A549 (cell line): ENCODE measurements around the gene BTAF1.

Source experiments
- EP300 ChIP-seq, 2 experiments: fragments of >200 bp; sonication (Bioruptor Twin); formaldehyde crosslinking; IDR thresholded peaks; 2 replicates in 1 of 2; 3 replicates in 1 of 2; pipeline ENCODE4 v1.6.1; 2016 to 2017
- FOSL2 ChIP-seq, 2 experiments: fragments of 450-650 bp in 1 of 2; fragments of >200 bp in 1 of 2; sonication (Bioruptor Twin) in 1 of 2; formaldehyde crosslinking; IDR thresholded peaks; 2 replicates each; pipeline versions ENCODE4 v1.5.0 to v1.6.1; 2016 to 2020; ENCODE audit warnings: mild to moderate bottlenecking in 1 of 2, moderate library complexity in 1 of 2
- HDAC2 ChIP-seq: fragments of 200-600 bp; sonication (generic); IDR thresholded peaks from 2 replicates; pipeline ENCODE4 v1.6.1; 2016
- JUN ChIP-seq, 2 experiments: fragments of >200 bp; sonication (Bioruptor Twin); formaldehyde crosslinking; IDR thresholded peaks; 2 replicates in 1 of 2; 3 replicates in 1 of 2; pipeline ENCODE4 v1.6.1; 2016 to 2017
- JUNB ChIP-seq: fragments of >200 bp; sonication (Bioruptor Twin); formaldehyde crosslinking; IDR thresholded peaks from 2 replicates; pipeline ENCODE4 v1.6.1; 2016
- MAZ ChIP-seq: fragments of 150-350 bp; IDR thresholded peaks from 2 replicates; pipeline ENCODE4 v1.6.1; 2014; ENCODE audit warnings: antibody characterized with exemption, low read depth, low read length, borderline replicate concordance
- POLR2A ChIP-seq: IDR thresholded peaks from 2 replicates; pipeline ENCODE4 v1.6.1; 2012; ENCODE audit warnings: mild to moderate bottlenecking, low read length
- RARB ChIP-seq: fragments of 250-450 bp; sonication (Bioruptor Pico); IDR thresholded peaks from 2 replicates; pipeline ENCODE4 v1.8.0; 2021; ENCODE audit warnings: mild to moderate bottlenecking, moderate library complexity
- SMC3 ChIP-seq: fragments of >200 bp; sonication (Bioruptor Twin); formaldehyde crosslinking; IDR thresholded peaks from 3 replicates; pipeline ENCODE4 v1.6.1; 2018; ENCODE audit warnings: inconsistent platforms
- SREBF2 ChIP-seq: fragments of 450-650 bp; IDR thresholded peaks from 2 replicates; pipeline ENCODE4 v1.6.1; 2014; ENCODE audit warnings: mild to moderate bottlenecking, moderate library complexity
- TFCP2L1 ChIP-seq: fragments of 250-450 bp; sonication (Bioruptor Pico); IDR thresholded peaks from 2 replicates; pipeline ENCODE4 v1.5.0; 2021; ENCODE audit warnings: mild to moderate bottlenecking
- TF ChIP-seq, protein P1 (sequence below): fragments of >200 bp; sonication (Bioruptor Twin); formaldehyde crosslinking; IDR thresholded peaks from 3 replicates; pipeline ENCODE4 v1.5.1; 2016
- TF ChIP-seq, protein P2 (sequence below): IDR thresholded peaks from 2 replicates; pipeline ENCODE4 v1.6.1; 2012
- TF ChIP-seq, protein P3 (sequence below): fragments of 150-350 bp; IDR thresholded peaks from 2 replicates; pipeline ENCODE4 v1.6.1; 2014; ENCODE audit warnings: low read depth, mild to moderate bottlenecking, low read length

DNA sequence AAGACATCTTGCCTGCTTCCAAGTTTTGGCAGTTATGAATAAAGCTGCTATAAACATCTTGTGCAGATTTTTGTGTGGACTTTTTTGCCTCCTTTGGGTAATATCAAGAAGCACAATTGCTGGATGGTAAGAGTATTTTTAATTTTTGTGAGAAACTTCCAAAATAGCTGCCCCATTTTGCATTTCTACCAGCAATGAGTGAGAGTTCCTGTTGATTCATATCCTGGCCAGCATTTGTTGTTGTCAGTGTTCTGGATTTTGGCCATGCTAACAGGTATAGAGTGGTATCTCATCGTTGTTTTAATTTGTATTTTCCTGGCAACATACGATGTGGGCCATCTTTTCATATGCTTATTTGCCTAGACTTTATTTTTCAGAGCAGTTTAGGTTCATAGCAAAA lies 53.9 kb downstream of the BTAF1 start:
- TF ChIP-seq, protein P1, sequence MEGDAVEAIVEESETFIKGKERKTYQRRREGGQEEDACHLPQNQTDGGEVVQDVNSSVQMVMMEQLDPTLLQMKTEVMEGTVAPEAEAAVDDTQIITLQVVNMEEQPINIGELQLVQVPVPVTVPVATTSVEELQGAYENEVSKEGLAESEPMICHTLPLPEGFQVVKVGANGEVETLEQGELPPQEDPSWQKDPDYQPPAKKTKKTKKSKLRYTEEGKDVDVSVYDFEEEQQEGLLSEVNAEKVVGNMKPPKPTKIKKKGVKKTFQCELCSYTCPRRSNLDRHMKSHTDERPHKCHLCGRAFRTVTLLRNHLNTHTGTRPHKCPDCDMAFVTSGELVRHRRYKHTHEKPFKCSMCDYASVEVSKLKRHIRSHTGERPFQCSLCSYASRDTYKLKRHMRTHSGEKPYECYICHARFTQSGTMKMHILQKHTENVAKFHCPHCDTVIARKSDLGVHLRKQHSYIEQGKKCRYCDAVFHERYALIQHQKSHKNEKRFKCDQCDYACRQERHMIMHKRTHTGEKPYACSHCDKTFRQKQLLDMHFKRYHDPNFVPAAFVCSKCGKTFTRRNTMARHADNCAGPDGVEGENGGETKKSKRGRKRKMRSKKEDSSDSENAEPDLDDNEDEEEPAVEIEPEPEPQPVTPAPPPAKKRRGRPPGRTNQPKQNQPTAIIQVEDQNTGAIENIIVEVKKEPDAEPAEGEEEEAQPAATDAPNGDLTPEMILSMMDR, result no peak
- no peak for TF ChIP-seq TFCP2L1 (CRISPR knock-in tag)
- TF ChIP-seq EP300 (IDR thresholded peaks at IDR 0.05), result no peak
- TF ChIP-seq POLR2A, result no peak
- no peak for TF ChIP-seq HDAC2
- TF ChIP-seq JUNB, result no peak
- no peak for TF ChIP-seq SMC3
- TF ChIP-seq JUN (IDR thresholded peaks at IDR 0.05), result no peak
- no peak for TF ChIP-seq SREBF2
- no peak for TF ChIP-seq FOSL2 (IDR thresholded peaks at IDR 0.05)
- TF ChIP-seq FOSL2 (CRISPR knock-in tag; IDR thresholded peaks at IDR 0.05), result no peak
- no peak for TF ChIP-seq RARB (CRISPR knock-in tag)
- TF ChIP-seq, protein P2, sequence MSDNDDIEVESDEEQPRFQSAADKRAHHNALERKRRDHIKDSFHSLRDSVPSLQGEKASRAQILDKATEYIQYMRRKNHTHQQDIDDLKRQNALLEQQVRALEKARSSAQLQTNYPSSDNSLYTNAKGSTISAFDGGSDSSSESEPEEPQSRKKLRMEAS, result no peak
- TF ChIP-seq MAZ, result no peak
- TF ChIP-seq, protein P3, sequence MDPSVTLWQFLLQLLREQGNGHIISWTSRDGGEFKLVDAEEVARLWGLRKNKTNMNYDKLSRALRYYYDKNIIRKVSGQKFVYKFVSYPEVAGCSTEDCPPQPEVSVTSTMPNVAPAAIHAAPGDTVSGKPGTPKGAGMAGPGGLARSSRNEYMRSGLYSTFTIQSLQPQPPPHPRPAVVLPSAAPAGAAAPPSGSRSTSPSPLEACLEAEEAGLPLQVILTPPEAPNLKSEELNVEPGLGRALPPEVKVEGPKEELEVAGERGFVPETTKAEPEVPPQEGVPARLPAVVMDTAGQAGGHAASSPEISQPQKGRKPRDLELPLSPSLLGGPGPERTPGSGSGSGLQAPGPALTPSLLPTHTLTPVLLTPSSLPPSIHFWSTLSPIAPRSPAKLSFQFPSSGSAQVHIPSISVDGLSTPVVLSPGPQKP, result no peak
